ENCODE measurements around the gene INPP4B.

DNA sequence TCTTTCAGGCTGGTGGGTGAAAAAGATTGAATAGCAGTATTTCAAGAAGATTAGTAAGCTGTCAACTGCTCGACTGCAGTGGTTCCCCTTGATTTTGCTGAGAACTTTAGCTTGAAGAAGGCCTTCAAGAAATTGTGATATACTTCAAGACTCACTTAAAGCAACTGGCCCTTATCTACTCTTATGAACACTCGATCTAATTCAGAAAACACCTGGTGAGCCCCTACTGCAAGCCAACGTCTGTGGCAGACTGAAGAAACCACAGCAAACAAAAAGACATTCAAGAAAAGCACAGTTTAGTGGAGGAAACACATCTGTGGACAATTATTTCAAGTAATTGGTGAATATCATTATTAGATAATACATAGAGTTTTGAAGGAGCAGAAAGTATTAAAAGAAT is 119.0 kb downstream of the INPP4B start:
- no peak for TF ChIP-seq FOS (IDR thresholded peaks at IDR 0.05; ENCODE audit: low read depth, low read length)
- TF ChIP-seq CTCF (conservative IDR thresholded peaks at IDR 0.05; ENCODE audit: low read depth, low read length): no peak
- TF ChIP-seq POLR2A (IDR thresholded peaks at IDR 0.05; ENCODE audit: low read depth, low read length): no peak
- no peak for TF ChIP-seq RCOR1 (IDR thresholded peaks at IDR 0.05; ENCODE audit: insufficient replicate concordance, low read length)
- TF ChIP-seq ELK1 (IDR thresholded peaks at IDR 0.05; ENCODE audit: borderline replicate concordance, low read depth, low read length): no peak
- TF ChIP-seq BHLHE40 (IDR thresholded peaks at IDR 0.05; ENCODE audit: low read depth, low read length): no peak
